Measurements from ENCODE around the gene C9orf50.

The C9orf50 gene

DNA sequence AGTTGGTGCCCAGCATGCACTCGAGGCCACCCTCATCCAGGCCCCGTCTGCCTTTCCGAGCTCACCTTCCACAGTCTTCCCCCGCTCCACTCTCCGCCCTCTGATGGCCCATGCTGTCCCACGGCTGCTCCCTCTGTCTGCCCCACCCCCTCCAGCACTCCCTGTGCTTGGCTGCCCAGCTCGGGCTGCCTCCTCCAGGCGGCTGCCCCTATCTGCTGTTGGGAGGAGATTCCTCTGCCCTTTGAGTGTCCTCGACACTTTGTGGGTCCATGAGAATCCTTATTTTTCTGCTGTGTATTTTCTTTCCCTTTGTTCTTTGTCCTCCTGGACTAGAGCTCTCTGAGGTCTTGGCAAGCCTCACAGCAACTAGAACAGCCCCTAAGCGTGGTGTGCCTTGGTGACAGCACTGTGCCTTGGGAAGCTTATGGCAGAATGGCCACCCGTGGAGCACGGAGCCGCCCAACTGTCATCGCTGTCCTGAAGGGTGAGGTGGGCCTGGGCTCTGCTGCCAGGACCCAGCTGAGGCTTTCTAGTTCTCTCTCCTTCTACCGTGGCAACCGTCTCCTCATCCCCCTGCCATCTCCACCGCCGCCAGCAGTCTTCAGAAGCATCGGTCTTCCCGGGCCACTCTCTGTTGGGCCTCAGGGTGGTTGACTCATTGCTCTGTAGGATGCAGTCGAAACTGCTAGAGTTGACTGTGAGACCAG, 10.2 kb upstream of the C9orf50 start:
- no peak for DNase-seq

DNA sequence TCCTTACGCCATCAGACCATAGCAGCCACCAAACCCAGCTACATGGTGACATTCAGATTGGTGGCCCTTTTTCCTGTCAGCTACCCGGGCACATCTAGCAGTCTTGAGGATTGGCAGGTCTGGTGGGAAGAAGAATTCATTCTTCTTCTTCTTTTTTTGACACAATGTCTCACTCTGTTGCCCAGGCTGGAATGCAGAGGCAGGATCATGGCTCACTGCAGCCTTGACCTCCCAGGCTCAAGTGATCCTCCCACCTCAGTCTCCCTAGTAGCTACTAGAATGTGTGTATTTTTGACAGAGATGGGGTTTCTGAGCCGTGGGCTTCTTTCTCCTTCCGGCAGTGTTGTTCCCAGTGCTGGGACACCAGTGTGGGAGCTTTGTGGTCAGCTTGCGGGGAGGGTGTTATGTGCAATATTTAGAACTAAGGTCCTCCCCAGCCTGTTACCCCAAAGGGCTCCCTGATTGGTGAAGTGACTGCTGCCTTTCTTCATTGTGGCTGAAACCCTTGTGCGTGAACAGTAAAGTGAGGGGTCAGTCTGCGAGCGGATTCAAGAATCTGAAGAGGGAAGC, 8.4 kb upstream of the C9orf50 start:
- peak; percentile 37 to 70 (median 56) for DNase-seq

DNA sequence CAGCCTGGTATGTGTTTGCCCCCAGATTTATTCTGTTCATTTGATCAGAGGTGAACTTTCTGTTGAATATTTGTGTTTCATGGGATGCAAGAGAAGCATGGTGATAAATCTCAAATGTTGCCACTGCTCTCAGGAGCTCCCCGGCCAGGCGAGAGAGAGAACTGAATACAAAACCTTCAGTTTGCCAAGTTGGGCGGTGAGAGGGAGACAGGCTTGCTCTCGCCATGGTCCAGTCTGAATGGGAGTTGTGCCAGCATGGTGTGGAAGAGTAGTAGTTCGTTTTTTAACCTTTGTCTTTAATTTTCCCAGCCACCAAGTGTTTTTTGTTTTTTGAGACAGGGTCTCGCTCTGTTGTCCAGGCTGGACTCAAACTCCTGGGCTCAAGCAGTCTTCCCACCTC, 7.8 kb upstream of the C9orf50 start:
- no peak for DNase-seq

GRCh38 chr9:129627556-129628440, 6.9 kb upstream of the C9orf50 start:
- DNase-seq, result no peak

DNA sequence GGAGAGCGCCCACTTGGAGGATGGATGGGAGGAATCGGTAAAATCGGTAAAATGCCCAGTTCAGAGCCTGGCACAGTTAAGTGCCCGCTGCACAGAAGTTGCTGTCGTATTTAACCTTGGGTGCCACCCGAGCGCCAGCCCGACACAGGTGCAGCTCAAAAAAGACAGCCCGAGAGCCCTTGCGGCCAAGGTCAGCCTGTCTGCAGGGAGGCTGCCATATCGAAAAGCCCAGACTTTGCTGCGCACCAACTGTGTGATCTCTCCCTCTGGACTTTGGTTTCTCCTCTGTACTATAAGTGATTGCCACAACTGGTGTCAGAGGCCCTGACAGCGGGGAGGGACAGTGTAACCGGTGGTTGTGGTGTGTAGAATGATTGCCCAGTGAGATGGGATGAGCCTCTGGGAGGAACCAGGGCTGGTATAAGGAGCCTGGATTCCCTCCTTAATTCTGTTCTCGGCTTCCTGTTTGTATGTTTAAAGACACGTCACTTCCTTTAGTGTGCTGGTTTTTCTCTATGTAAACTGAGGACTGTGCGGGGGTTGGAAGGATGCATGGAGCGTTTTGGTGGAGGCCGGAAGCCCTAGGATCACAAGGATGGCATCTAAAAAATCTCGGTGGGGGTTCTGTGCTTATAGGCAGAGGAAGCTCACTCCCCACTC, 5.9 kb upstream of the C9orf50 start:
- peak; percentile 40 to 58 (median 44) for DNase-seq

GRCh38 chr9:129626079-129626624, 5.3 kb upstream of the C9orf50 start, which contains the start of gene NTMT1:
Gene NTMT1, plus strand, starts transcription at chr9:129626163. Its CDS starts 6,541 bp downstream, at chr9:129632704.
- DNase-seq, result peak; percentile 93 to 96 (median 95)

GRCh38 chr9:129624947-129625346, 4.0 kb upstream of the C9orf50 start:
- DNase-seq, result peak; percentile 57 to 86 (median 72)

DNA sequence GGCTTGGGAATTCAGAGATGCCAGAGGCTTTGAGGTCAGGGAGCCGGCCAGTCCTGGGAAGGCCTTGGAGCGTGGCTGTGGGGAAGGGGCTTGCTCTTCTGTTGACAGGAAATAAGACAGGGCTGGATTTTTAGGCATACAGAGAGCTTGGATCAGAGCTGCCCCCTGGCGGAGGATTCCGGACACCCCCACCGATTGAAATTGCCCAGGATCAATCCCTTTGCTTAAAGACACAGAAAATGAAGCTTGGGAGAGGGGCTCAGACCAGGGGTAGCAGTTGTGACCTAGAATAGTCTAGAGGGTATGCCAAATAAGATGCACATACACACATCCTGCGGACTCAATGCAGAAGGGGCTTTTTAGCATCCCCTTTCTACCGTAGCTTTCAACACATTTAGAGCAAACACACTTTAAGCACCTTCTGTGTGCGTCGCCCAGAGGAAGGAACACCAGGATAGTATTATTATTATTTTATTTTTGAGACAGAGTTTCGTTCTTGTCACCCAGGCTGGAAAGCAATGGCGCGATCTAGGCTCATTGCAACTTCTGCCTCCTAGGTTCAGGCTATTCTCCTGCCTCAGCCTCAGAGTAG, 3.4 kb upstream of the C9orf50 start:
- DNase-seq, result peak; percentile 60 to 82 (median 72)

DNA sequence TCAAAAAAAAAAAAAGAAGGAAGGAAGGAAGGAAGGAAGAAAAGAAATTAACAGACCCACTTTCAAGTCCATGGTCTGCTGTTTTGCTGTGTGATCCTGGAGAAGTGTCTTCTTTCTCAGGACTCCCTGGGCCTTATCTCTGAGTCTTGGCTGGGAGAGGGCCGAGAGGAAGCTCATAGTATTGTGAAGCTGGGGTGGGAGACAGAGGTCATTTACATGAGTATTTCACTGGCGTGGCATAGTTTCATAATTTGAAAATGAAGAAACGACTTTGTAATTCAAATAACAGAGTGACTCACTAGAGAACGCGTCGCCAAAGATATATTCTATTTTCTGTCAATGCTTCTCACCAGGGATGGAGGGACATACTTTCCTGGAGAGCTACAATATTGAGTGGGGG, 2.4 kb upstream of the C9orf50 start:
- DNase-seq, result peak; percentile 67 to 89 (median 74)

- peak; percentile 26 to 75 (median 53) for DNase-seq
Observed at GRCh38 chr9:129619787-129620668, 873 bp downstream of the C9orf50 start.

DNA sequence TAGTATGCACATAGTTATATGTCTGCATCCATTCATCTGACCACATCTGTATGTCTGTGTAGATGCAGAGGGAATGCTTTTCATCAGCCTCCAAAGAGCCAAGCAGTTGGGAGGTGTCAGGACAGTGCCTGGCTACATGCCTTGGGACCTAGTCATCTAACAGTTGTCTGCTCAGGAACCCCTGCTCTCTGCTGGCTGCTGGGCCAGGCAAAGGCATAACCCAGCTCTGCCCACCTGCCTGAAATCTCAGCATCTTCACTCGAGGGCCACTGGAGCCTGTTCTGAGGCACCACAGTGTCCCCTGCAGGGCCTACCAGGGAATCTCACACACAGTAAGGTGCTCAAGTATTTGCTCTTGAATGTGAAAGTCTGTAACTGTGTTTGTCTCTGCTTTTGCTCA, 3.7 kb downstream of the C9orf50 start:
- DNase-seq, result peak in 2 of 4 experiments; percentile 42 to 59

- no peak for DNase-seq
Observed at GRCh38 chr9:129615407-129616285, 5.3 kb downstream of the C9orf50 start.

DNA sequence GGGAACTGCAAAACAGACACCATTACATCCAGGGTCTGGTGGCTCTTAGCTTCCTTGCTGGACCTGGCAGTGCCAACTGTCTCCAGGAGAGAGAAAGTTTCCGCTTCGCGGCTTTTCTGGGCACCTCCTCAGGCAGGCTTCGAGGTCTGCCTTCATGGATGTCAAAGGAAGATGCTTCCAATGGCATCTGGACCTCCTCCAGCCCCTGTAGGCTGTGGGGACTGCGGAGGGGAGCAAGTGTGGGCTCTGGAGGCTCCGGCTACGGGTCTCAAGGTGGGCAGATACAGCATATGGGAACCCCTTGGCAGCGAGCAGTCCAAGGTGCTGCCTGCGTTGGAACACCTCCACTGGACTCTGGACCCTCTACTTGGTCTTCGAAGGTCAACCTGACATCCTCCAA, 6.0 kb downstream of the C9orf50 start:
- DNase-seq, result no peak

DNA sequence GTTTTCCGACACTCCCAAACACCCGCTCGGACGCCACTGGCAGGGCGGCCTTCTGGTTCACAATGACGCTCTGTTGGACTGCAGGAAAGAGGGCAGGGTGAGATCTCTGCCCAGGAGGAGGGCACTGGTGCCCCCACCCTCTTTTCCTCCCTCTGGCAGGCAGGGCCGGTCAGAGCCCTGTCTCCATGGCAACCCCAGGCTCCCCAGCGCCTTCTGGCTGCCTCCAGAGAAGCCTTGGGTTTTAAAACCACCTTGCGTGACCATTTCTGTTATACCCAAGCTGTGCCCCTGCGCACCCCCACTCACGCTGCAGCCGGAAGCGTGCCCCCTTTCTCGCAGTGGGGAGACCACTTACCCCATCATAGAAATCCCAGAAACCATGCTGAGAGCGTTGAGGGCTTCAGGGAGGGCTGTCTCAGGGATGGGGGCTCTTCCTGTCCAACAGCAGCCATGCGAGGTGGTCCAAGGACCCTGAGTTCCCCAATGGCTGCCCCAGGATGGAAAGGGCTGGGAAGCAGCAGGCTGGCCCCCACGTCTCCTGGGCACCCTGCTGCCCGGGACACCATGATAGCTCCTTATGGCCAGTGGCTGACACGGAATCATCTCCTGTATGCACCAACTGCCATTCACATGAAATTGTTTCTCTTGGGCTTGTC, 7.3 kb downstream of the C9orf50 start:
- no peak for DNase-seq

DNA sequence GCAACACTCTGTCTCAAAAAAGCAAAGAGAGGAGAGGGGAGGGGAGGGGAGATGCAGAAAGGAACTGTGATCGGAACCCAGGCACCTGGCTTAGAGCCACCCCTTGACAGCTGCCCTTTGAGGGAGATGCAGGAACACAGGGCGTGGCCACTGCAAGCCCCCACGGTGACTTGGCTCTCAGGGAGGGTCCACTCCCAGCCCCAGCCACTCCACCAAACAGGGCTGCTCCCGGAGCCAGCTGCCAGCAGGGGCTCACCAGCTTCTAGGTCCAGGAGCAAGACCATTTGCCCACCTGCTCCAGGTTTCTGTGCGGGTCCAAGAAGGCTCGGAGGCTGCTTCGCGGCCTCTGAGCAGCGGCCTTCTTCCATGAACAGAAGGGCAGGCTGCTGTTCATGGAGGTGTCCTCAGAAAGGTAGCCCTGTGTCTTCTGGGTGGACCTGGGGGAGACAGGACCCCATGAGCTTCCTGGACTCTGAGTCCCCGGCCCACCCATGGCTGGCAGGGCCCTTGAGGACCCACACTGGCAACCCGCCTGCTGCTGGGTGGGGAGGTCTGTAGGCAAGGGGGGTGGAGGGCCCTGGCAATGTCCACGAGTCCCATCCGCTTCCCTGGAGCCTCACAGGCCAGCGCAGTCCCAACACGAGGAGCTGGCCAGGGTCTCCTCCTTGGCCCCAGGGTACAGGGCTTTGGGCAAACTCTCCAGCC, 7.9 kb downstream of the C9orf50 start:
- DNase-seq, result no peak

DNA sequence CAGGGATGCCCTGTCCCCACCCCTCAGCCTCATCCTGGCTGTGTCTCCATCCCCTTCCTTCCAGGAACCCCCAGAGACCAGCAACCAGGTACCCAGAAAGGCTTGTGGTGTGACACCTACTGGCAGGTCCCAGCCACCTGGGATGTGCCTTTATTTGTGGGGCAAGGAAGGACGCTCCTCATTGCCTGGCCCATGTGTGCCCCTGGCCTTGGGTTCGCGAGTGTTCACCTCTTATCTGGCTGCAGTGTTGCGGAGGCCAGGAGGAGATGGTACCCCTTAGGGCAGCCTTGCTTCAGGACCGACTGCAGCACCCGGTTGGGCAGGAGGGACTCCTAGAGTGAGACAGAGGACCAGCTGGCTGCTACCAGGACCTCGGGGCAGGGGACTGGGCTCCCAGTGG, 8.8 kb downstream of the C9orf50 start:
- no peak for DNase-seq

DNA sequence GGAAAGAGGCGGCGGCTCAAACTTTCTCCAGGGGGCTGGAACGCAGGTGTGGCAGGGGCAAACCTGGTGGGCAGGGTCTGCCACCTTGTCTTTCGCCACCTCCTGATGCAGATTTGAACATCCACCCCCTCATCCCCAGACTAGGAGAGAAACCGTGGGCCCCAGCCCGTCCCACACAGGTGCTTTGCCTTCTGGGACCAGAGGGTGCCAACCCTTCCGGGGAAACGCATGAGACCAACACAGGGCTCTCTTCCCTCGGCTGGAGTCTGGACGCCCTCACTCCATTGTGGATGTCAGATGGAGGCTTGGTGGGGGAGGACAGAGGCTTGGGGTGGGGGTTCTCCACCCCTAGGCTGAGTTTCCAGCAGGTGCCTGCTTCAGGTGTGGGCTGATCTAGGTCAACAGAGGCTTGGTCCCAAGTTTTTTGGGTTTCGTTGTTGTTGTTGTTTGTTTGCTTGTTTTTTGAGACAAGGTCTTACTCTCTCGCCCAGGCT, 9.5 kb downstream of the C9orf50 start:
- no peak for DNase-seq

GRCh38 chr9:129610473-129611306, 10.2 kb downstream of the C9orf50 start:
- peak; percentile 74 to 90 (median 84) for DNase-seq
